HepG2 (cell line): ENCODE data around the gene RPS19. TPM values are rescaled to one million over a fixed set of nuclear protein-coding genes. Genes with fewer than 3 reads are reported as not detected.

ENCODE experiments used
- CTCF ChIP-seq: sonication (generic); formaldehyde crosslinking; IDR thresholded peaks from 2 replicates; pipeline ENCODE4 v1.5.0; 2020; ENCODE audit warnings: mild to moderate bottlenecking, missing genetic modification reagents, moderate library complexity
- DR1 ChIP-seq: sonication (generic); formaldehyde crosslinking; IDR thresholded peaks from 2 replicates; pipeline ENCODE4 v1.8.0; 2021; ENCODE audit warnings: mild to moderate bottlenecking, missing genetic modification reagents, inconsistent platforms
- ERF ChIP-seq: IDR thresholded peaks from 2 replicates; pipeline ENCODE4 v1.6.1; 2018; ENCODE audit warnings: missing biosample characterization, missing genetic modification reagents
- HCFC1 ChIP-seq: fragments of 150-350 bp; IDR thresholded peaks from 2 replicates; pipeline ENCODE4 v1.6.1; 2014; ENCODE audit warnings: low read depth, low read length
- HNF4G ChIP-seq, 2 experiments: sonication (generic) in 1 of 2; formaldehyde crosslinking in 1 of 2; IDR thresholded peaks; 2 replicates each; pipeline versions ENCODE4 v1.4.0 to v1.6.1; 2011 to 2020; ENCODE audit warnings: borderline replicate concordance in 2 of 2, low read depth in 2 of 2, mild to moderate bottlenecking in 2 of 2, low read length in 1 of 2, missing genetic modification reagents in 1 of 2, moderate library complexity in 1 of 2
- MAF1 ChIP-seq: sonication (generic); formaldehyde crosslinking; IDR thresholded peaks from 2 replicates; pipeline ENCODE4 v1.5.0; 2020; ENCODE audit warnings: missing genetic modification reagents, borderline replicate concordance
- MEF2D ChIP-seq: sonication (generic); formaldehyde crosslinking; IDR thresholded peaks from 2 replicates; pipeline ENCODE4 v1.5.1; 2020; ENCODE audit warnings: mild to moderate bottlenecking, missing genetic modification reagents
- NCOA2 ChIP-seq: sonication (generic); formaldehyde crosslinking; IDR thresholded peaks from 2 replicates; pipeline ENCODE4 v1.8.0; 2022; ENCODE audit warnings: inconsistent platforms
- NCOR1 ChIP-seq: fragments of 200-600 bp; sonication (generic); IDR thresholded peaks from 2 replicates; pipeline ENCODE4 v1.7.0; 2017; ENCODE audit warnings: antibody characterized with exemption, low read length, borderline replicate concordance
- ONECUT2 ChIP-seq: sonication (generic); formaldehyde crosslinking; IDR thresholded peaks from 2 replicates; pipeline ENCODE4 v1.4.0; 2020; ENCODE audit warnings: missing genetic modification reagents
- PRMT3 ChIP-seq: sonication (generic); formaldehyde crosslinking; IDR thresholded peaks from 2 replicates; pipeline ENCODE4 v1.8.1; 2022; ENCODE audit warnings: low read depth, mild to moderate bottlenecking, moderate library complexity, missing genetic modification reagents, borderline replicate concordance
- SOX13 ChIP-seq, 3 experiments: fragments of 450-650 bp in 1 of 3; sonication (generic) in 1 of 3; formaldehyde crosslinking in 1 of 3; IDR thresholded peaks in 2 of 3; conservative IDR thresholded peaks in 1 of 3; 2 replicates each; pipeline versions ENCODE4 v1.5.0 to v1.6.1; 2016 to 2020; ENCODE audit warnings: antibody characterized with exemption in 1 of 3, mild to moderate bottlenecking in 1 of 3, missing compliant biosample characterization in 1 of 3, missing genetic modification reagents in 1 of 3, moderate library complexity in 1 of 3
- STAG1 ChIP-seq: sonication (generic); formaldehyde crosslinking; IDR thresholded peaks from 2 replicates; pipeline ENCODE4 v1.4.0; 2020; ENCODE audit warnings: missing genetic modification reagents
- ZC3H13 ChIP-seq: sonication (generic); formaldehyde crosslinking; IDR thresholded peaks from 2 replicates; pipeline ENCODE4 v1.8.1; 2023; ENCODE audit warnings: mild to moderate bottlenecking, missing genetic modification reagents, moderate library complexity
- ZNF180 ChIP-seq: sonication (generic); formaldehyde crosslinking; IDR thresholded peaks from 2 replicates; pipeline ENCODE4 v1.4.0; 2020; ENCODE audit warnings: low read depth, missing genetic modification reagents, borderline replicate concordance
- ZNF781 ChIP-seq: sonication (generic); formaldehyde crosslinking; IDR thresholded peaks from 2 replicates; pipeline ENCODE4 v1.5.1; 2020; ENCODE audit warnings: borderline replicate concordance, mild to moderate bottlenecking, missing genetic modification reagents; ENCODE audit errors: not compliant biosample characterization
- polyA plus RNA-seq, 8 experiments: library from polyadenylated mRNA; depleted of rRNA in 3 of 8; stranded (reverse) in 7 of 8; unstranded in 1 of 8; fragments of >200 nt; fragmentation: Illumina TruSeq in 4 of 8; extraction: Trizol in 4 of 8; gene quantifications; 2 replicates each; pipeline versions ENCODE4 v1.2.1 to v1.2.3, GENCODE V29; 2011 to 2016; ENCODE audit warnings: low read depth in 4 of 8, missing spikeins in 1 of 8, mixed read lengths in 1 of 8; ENCODE audit not compliant: insufficient read depth in 1 of 8
- total RNA-seq, 5 experiments: library from RNA; depleted of rRNA; stranded (reverse); fragments of >200 nt; fragmentation: Illumina TruSeq; extraction: Trizol; gene quantifications; 2 replicates each; pipeline ENCODE4 v1.2.3, GENCODE V29; 2016; ENCODE audit warnings: low read depth in 1 of 5
- TF ChIP-seq, protein P1 (sequence below): sonication (generic); formaldehyde crosslinking; IDR thresholded peaks from 2 replicates; pipeline ENCODE4 v1.4.0; 2020; ENCODE audit warnings: missing genetic modification reagents

RPS19 gene
- total and polyA plus RNA-seq, 2 of the 13 experiments (the other 11 are each of a cell fraction or from before 2014, with no cell fraction given) = 1,983 to 4,758 TPM

DNA sequence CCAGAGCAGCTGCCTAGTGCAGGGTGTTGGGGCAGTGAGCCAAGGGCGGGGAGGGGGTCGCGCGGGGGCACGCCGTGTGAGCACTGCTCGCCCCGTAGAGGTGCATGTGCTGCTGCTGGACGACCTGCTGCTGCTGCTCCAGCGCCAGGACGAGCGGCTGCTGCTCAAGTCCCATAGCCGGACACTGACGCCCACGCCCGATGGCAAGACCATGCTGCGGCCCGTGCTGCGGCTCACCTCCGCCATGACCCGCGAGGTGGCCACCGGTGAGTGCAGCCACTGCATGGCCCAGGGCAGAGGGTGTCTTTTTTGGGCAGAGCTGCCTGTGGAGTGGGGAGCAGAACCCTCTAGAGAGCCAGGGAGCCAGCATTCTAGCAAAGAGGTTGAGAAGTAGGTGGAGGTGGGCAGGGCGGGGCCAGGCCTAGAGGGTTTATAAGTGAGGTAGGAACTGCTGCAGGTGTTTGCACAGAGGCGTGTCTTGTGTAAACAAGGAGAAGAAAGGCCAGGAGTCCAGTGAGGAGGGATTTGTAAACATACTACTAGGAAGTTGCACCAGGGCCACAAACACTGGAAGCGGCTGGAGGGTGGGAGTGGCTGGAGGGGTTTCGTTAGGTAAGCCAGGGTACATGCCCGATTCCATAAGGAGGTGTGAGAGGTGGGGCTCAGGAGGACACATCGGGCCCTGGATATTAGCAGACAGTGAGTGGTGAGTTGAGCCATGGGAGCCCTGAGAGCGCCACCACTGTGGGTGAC, 44.2 kb downstream of the RPS19 start (continued):
- TF ChIP-seq HNF4G (IDR thresholded peaks at IDR 0.05; ENCODE audit: borderline replicate concordance, low read depth, low read length) = peak; percentile 71
- no peak; the same call in 1 of the 2 replicates for TF ChIP-seq HNF4G (CRISPR knock-in tag; IDR thresholded peaks at IDR 0.05; ENCODE audit: borderline replicate concordance, low read depth)
- 0 out of 2 replicates have a peak, but pooled peaks have one; percentile 37 for TF ChIP-seq MEF2D (CRISPR knock-in tag)
- no peak for TF ChIP-seq DR1
- TF ChIP-seq ZNF180 (CRISPR knock-in tag) = no peak
- no peak for TF ChIP-seq ONECUT2
- peak; percentile 55; the same call in 1 of the 2 replicates for TF ChIP-seq NCOR1
- no peak for TF ChIP-seq PRMT3 (CRISPR knock-in tag)
- peak; percentile 81 for TF ChIP-seq NCOA2 (CRISPR knock-in tag)
- peak; percentile 62; the same call in 1 of the 2 replicates for TF ChIP-seq SOX13 (IDR thresholded peaks at IDR 0.05)
- peak in 1 of 2 experiments; percentile 85; a peak in 2 of 4 replicates for TF ChIP-seq SOX13 (CRISPR knock-in tag; conservative IDR thresholded peaks at IDR 0.05 in 1 of 2, IDR thresholded peaks at IDR 0.05 in 1 of 2)
- 0 out of 2 replicates have a peak, but pooled peaks have one; percentile 34 for TF ChIP-seq ZC3H13
- TF ChIP-seq, protein P1, sequence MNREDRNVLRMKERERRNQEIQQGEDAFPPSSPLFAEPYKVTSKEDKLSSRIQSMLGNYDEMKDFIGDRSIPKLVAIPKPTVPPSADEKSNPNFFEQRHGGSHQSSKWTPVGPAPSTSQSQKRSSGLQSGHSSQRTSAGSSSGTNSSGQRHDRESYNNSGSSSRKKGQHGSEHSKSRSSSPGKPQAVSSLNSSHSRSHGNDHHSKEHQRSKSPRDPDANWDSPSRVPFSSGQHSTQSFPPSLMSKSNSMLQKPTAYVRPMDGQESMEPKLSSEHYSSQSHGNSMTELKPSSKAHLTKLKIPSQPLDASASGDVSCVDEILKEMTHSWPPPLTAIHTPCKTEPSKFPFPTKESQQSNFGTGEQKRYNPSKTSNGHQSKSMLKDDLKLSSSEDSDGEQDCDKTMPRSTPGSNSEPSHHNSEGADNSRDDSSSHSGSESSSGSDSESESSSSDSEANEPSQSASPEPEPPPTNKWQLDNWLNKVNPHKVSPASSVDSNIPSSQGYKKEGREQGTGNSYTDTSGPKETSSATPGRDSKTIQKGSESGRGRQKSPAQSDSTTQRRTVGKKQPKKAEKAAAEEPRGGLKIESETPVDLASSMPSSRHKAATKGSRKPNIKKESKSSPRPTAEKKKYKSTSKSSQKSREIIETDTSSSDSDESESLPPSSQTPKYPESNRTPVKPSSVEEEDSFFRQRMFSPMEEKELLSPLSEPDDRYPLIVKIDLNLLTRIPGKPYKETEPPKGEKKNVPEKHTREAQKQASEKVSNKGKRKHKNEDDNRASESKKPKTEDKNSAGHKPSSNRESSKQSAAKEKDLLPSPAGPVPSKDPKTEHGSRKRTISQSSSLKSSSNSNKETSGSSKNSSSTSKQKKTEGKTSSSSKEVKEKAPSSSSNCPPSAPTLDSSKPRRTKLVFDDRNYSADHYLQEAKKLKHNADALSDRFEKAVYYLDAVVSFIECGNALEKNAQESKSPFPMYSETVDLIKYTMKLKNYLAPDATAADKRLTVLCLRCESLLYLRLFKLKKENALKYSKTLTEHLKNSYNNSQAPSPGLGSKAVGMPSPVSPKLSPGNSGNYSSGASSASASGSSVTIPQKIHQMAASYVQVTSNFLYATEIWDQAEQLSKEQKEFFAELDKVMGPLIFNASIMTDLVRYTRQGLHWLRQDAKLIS (CRISPR knock-in tag) = no peak
- no peak for TF ChIP-seq MAF1 (CRISPR knock-in tag)
- TF ChIP-seq ZNF781 (CRISPR knock-in tag) = no peak
- peak; percentile 85 for TF ChIP-seq ERF (CRISPR knock-in tag)
- TF ChIP-seq STAG1 (CRISPR knock-in tag) = no peak
- TF ChIP-seq CTCF (CRISPR knock-in tag) = 0 out of 2 replicates have a peak, but pooled peaks have one; percentile 9
- no peak for TF ChIP-seq HCFC1
